Osteoblast (primary cell): ENCODE measurements around the gene CACHD1. TPM values are rescaled to one million over a fixed set of nuclear protein-coding genes. Genes with fewer than 3 reads are reported as not detected.
"Not testable (repeated sequence)": the region's sequence is repeated elsewhere in the genome, so short reads cannot be mapped to it uniquely, and the experiment has no call there.

ENCODE experiments used
- DNase-seq: peaks from one replicate; pipeline ENCODE4 v3.0.0; 2011; ENCODE audit warnings: low spot score, mixed read lengths; ENCODE audit not compliant: insufficient read length; ENCODE audit errors: missing footprints
- H2AFZ ChIP-seq: 2 replicates; pipeline ENCODE4 v1.6.0; 2011; ENCODE audit warnings: mild to moderate bottlenecking, low read length
- H3K27ac ChIP-seq: 2 replicates; pipeline ENCODE4 v1.5.1; 2011; ENCODE audit warnings: mild to moderate bottlenecking, low read depth, low read length, moderate library complexity
- H3K27me3 ChIP-seq: 2 replicates; pipeline ENCODE4 v1.6.0; 2012; ENCODE audit warnings: mild to moderate bottlenecking, control low read depth, inconsistent platforms, low read length, moderate library complexity; ENCODE audit not compliant: insufficient read depth
- H3K36me3 ChIP-seq: 2 replicates; pipeline ENCODE4 v1.5.1; 2011; ENCODE audit warnings: mild to moderate bottlenecking, low read length, control low read depth, moderate library complexity; ENCODE audit not compliant: insufficient read depth
- H3K4me1 ChIP-seq: 2 replicates; pipeline ENCODE4 v1.5.1; 2011; ENCODE audit warnings: mild to moderate bottlenecking, low read length, control low read depth, moderate library complexity; ENCODE audit not compliant: insufficient read depth
- H3K4me2 ChIP-seq: 2 replicates; pipeline ENCODE4 v1.6.0; 2011; ENCODE audit warnings: mild to moderate bottlenecking, low read length; ENCODE audit not compliant: insufficient read depth
- H3K4me3 ChIP-seq: fragments of 200-600 bp; sonication (generic); 3 replicates; pipeline ENCODE4 v1.5.1; 2012; ENCODE audit warnings: mild to moderate bottlenecking, low read length, inconsistent platforms; ENCODE audit not compliant: insufficient read depth
- H3K79me2 ChIP-seq: 2 replicates; pipeline ENCODE4 v1.6.0; 2012; ENCODE audit warnings: mild to moderate bottlenecking, low read length, control low read depth, inconsistent platforms; ENCODE audit not compliant: insufficient read depth
- H3K9me3 ChIP-seq: 2 replicates; pipeline ENCODE4 v1.5.1; 2011; ENCODE audit warnings: low read depth, low read length, control low read depth
- H4K20me1 ChIP-seq: 2 replicates; pipeline ENCODE4 v1.6.0; 2012; ENCODE audit warnings: mild to moderate bottlenecking, low read length, control low read depth; ENCODE audit not compliant: insufficient read depth
- total RNA-seq: library from RNA; depleted of rRNA; stranded (reverse); fragments of >200 nt; gene quantifications from 2 replicates; pipeline ENCODE4 v1.2.3, GENCODE V29; 2012
- TF ChIP-seq, protein P1 (sequence below): IDR thresholded peaks from 2 replicates; pipeline ENCODE4 v1.5.1; 2011; ENCODE audit warnings: mild to moderate bottlenecking, low read depth, low read length, moderate library complexity; ENCODE audit errors: extremely low read depth

CACHD1 gene
- total RNA-seq, 1 donor = 5.1 TPM

DNA sequence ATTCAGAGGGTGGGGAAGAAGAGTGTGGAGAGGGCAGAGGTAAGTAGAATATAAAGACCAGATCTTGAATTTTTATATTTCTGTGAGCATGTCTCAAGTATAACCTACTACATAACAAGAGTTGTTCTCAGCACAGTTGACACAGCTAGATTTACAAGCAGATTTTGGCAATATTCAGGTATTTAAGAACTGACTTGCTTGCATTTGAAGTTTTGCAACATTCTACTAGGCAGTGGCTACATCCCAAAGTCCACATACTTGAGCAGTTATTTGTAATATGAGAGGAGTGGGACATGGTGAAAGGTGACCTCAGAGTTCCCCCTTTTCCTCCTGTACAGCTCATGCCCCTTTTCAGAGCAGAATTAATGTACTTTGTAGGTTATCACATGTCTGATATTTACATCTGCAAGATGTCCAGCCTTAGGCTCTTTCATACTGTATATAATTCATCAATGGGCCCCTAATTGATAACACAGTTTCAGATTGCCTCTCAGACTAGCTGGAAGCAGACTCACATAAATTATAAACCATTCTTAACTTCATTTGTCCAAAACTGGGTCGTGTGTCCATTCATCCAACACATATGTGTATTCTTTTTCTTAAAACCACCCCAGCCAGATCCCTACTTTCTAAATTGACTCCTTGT lies 138.2 kb downstream of the CACHD1 start:
- no peak overlapping the region for H3K4me3 ChIP-seq
- H3K27me3 ChIP-seq = no peaks in the 10 kb centered on the region
- no peaks in the 10 kb centered on the region for H3K79me2 ChIP-seq
- no peak overlapping the region for H3K27ac ChIP-seq
- H3K36me3 ChIP-seq = no peaks in the 10 kb centered on the region
- no peaks in the 10 kb centered on the region for H3K4me1 ChIP-seq
- H3K4me2 ChIP-seq = no peak overlapping the region
- TF ChIP-seq, protein P1, sequence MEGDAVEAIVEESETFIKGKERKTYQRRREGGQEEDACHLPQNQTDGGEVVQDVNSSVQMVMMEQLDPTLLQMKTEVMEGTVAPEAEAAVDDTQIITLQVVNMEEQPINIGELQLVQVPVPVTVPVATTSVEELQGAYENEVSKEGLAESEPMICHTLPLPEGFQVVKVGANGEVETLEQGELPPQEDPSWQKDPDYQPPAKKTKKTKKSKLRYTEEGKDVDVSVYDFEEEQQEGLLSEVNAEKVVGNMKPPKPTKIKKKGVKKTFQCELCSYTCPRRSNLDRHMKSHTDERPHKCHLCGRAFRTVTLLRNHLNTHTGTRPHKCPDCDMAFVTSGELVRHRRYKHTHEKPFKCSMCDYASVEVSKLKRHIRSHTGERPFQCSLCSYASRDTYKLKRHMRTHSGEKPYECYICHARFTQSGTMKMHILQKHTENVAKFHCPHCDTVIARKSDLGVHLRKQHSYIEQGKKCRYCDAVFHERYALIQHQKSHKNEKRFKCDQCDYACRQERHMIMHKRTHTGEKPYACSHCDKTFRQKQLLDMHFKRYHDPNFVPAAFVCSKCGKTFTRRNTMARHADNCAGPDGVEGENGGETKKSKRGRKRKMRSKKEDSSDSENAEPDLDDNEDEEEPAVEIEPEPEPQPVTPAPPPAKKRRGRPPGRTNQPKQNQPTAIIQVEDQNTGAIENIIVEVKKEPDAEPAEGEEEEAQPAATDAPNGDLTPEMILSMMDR = no peak
- no peak for DNase-seq
- no peak overlapping the region for H2AFZ ChIP-seq
- no peaks in the 10 kb centered on the region for H3K9me3 ChIP-seq
- H4K20me1 ChIP-seq = no peaks in the 10 kb centered on the region

DNA sequence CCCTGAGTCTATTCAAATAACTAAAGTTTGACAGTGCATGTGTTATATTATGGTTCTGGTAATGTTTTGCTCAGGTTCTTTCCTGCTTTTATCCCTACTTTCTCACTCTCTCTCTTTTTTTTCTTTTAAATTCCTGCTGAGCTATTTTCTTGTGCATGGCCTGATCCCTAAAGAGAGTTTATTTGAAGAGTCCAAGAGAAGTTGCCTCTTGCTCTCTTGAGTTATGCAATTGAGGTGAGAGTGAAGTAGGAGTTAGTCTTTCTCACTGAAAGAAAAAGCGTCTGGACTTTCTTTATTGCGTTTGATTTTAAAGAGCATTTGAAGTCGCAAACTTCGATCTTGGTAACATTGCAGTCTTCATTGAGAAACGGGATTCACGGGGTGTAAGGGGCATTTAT lies 138.7 kb downstream of the CACHD1 start:
- Histone ChIP-seq H4K20me1 (no peaks in the 10 kb centered on the region), H3K36me3 (no peaks in the 10 kb centered on the region), H3K27me3 (no peaks in the 10 kb centered on the region), H3K9me3 (no peaks in the 10 kb centered on the region), H3K27ac (no peak overlapping the region), H3K79me2 (no peaks in the 10 kb centered on the region), H3K4me1 (no peaks in the 10 kb centered on the region), H2AFZ (no peak overlapping the region), H3K4me3 (no peak overlapping the region), H3K4me2 (no peak overlapping the region)
- no peak for DNase-seq
- TF ChIP-seq, protein P1 = no peak

DNA sequence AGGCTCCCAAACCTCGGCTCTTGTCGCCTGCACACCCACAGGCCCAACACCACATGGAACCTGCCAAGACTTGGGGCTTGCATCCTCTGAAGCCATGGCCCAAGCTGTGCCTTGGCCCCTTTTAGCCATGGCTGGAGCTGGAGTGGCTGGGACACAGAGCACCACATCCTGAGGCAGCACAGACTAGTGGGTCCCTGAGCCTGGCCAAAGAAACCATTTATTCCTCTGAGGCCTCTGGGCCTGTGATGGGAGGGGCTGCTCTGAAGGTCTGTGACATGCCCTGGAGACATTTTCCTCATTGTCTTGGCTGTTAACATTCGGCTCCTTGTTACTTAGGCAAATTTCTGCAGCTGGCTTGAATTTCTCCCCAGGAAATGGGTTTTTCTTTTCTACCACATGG lies 141.0 kb downstream of the CACHD1 start:
- not testable (repeated sequence) for H3K27ac ChIP-seq, H4K20me1 ChIP-seq, H3K36me3 ChIP-seq, H2AFZ ChIP-seq, H3K4me2 ChIP-seq, DNase-seq, H3K9me3 ChIP-seq, H3K79me2 ChIP-seq, H3K4me3 ChIP-seq, H3K4me1 ChIP-seq, H3K27me3 ChIP-seq

DNA sequence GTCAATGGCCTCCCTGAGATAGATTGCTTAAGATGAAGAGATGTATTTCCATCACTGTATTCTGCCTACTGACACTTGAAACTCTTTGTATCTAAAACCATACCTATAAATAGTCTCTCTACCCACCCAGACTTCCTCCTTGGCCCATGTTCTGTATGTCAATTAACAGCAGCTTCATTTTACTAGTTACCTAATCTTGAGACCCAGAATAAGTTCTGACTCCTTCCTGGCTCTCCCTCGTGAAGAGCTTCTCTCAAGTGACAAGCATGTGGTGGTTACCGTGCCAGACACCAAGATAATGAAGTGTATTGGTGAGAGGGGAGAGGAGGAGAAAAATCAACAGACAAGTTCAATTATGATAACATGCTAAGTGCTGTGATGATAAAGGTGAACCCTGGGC lies 146.1 kb downstream of the CACHD1 start:
- no peak for DNase-seq
- Histone ChIP-seq H2AFZ (no peak overlapping the region), H3K36me3 (no peaks in the 10 kb centered on the region), H4K20me1 (no peaks in the 10 kb centered on the region), H3K4me2 (no peak overlapping the region), H3K27ac (no peak overlapping the region), H3K4me1 (no peaks in the 10 kb centered on the region), H3K9me3 (no peaks in the 10 kb centered on the region), H3K27me3 (no peaks in the 10 kb centered on the region), H3K4me3 (no peak overlapping the region), H3K79me2 (no peaks in the 10 kb centered on the region)
- TF ChIP-seq, protein P1 = no peak
